ENCODE data around the gene EML2. TPM values are rescaled to one million over a fixed set of nuclear protein-coding genes. Genes with fewer than 3 reads are reported as not detected.

Gene EML2
- total RNA-seq, 1 experiment from 2014 or later = 28.9 TPM

DNA sequence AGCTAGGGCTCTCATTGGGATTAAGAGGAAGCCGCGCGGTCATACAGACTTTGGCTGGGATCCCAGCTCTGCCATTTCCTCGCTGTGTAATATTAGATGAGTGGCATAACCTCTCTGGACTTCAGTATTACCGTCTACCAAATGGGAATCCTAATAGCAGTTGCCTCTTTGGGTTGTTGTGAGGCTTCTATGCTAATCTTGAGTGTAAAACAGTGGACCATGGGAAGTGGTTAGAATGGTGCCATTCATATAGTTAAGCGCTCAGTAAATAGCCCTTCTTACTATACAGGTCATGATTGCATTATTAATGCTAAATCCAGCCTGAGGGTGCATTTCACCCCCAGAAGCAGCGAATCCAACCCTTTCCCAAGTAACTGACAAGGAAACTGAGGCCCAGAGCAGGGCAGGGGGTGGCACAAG is 54.0 kb downstream of the EML2 start:
- Histone ChIP-seq H4K20me1 (ENCODE audit: low read length) (no peaks in the 10 kb centered on the region), H3K4me2 (ENCODE audit: low read length) (peak overlapping the region; percentile 82), H3K79me2 (ENCODE audit: low read length) (peaks cover 34% of the 10 kb centered on the region), H3K9me3 (ENCODE audit: low read length) (no peaks in the 10 kb centered on the region), H3K4me1 (ENCODE audit: insufficient read depth, low read length) (peaks cover 11% of the 10 kb centered on the region; the same call in 1 of the 2 replicates), H3K27ac (ENCODE audit: low read length) (peak overlapping the region; percentile 97), H3K36me3 (ENCODE audit: low read depth, low read length) (no peaks in the 10 kb centered on the region), H3K9me2 (replicated peaks; ENCODE audit: low read length) (no peaks in the 10 kb centered on the region), H3F3A (ENCODE audit: low read length, unreplicated experiment) (no peaks in the 10 kb centered on the region), H2AFZ (ENCODE audit: low read length) (peak overlapping the region; percentile 94), H3K4me3 (ENCODE audit: low read length) (peak overlapping the region; percentile 86), H3K9ac (ENCODE audit: low read length) (peak overlapping the region; percentile 96), H3K27me3 (ENCODE audit: low read length) (no peaks in the 10 kb centered on the region)
- ChIA-PET CTCF (no interaction called here), POLR2A (ENCODE audit: unreplicated experiment) (interaction anchor here (0.7 kb wide), 1 partner anchor 57 kb away, joined by 3 read pairs; no protein-coding TSS in a partner anchor)
- TF ChIP-seq, protein P1, sequence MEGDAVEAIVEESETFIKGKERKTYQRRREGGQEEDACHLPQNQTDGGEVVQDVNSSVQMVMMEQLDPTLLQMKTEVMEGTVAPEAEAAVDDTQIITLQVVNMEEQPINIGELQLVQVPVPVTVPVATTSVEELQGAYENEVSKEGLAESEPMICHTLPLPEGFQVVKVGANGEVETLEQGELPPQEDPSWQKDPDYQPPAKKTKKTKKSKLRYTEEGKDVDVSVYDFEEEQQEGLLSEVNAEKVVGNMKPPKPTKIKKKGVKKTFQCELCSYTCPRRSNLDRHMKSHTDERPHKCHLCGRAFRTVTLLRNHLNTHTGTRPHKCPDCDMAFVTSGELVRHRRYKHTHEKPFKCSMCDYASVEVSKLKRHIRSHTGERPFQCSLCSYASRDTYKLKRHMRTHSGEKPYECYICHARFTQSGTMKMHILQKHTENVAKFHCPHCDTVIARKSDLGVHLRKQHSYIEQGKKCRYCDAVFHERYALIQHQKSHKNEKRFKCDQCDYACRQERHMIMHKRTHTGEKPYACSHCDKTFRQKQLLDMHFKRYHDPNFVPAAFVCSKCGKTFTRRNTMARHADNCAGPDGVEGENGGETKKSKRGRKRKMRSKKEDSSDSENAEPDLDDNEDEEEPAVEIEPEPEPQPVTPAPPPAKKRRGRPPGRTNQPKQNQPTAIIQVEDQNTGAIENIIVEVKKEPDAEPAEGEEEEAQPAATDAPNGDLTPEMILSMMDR (conservative IDR thresholded peaks at IDR 0.05; ENCODE audit: low read depth, low read length) = no peak
- no peak for TF ChIP-seq EZH2phosphoT487 (IDR thresholded peaks at IDR 0.05; ENCODE audit: borderline replicate concordance, low read length)
- TF ChIP-seq EZH2 (IDR thresholded peaks at IDR 0.05; ENCODE audit: low read length, unreplicated experiment) = no peak
- intact Hi-C loops (cut with micrococcal nuclease) = loop anchor here (10.0 kb wide), 1 partner anchor 60 kb away; no protein-coding TSS in a partner anchor
- no TSS peak for BruUV-seq (replicated peaks)
- no peak for ATAC-seq
- DNase-seq = no peak

DNA sequence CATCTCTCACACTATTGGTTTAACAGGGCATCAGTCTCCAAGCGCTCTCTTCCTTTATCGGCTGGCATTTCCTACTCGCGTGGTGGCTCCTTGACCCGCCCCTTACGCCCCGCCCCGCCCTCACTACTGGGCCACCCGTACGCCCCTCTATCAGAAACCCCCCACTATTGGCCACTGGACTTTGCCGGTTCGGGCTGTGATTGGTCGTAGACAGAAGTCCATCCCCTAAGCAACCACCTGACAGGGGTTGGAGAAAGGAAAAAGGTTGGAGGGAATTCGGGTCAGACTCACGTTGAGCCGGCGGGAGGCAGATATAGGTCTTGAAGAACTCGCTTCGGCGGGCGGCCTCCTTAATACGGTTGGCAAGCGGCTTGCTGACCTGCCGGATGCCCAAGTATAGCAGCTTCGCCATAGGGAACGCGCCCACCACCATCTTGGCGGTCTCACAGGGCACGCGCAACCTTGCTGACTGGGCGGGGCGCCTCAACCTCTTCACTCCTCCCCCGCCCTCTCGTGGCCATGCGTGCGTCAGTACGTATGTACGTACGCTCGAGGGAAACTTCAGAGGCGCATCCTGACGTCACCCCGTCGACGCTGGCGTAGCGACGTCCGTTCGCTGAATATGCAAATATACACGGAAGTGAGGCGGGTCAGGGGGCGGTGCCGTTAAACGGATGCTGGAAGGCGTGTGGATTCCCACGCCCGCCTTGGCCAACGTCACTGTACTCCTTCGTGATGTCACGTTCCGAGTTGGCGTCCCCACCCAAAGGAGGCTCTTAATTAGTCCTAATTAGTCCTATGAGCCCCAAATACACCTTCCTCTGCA is 54.7 kb downstream of the EML2 start, which contains the start of gene OPA3:
Gene OPA3, minus strand, starts transcription at position 471 of the 826 bp plus-strand sequence. Its CDS starts 38 bp downstream, at position 433.
- Histone ChIP-seq H3K4me1 (ENCODE audit: insufficient read depth, low read length) (peaks cover 11% of the 10 kb centered on the region; the same call in 1 of the 2 replicates), H3K27ac (ENCODE audit: low read length) (peak within 1 kb of the TSS; percentile 97), H3K9me2 (replicated peaks; ENCODE audit: low read length) (no peaks in the 10 kb centered on the region), H3K9ac (ENCODE audit: low read length) (peak within 1 kb of the TSS; percentile 96), H3K27me3 (ENCODE audit: low read length) (no peaks in the 10 kb centered on the region), H3K36me3 (ENCODE audit: low read depth, low read length) (no peaks in the 10 kb centered on the region), H3F3A (ENCODE audit: low read length, unreplicated experiment) (no peaks in the 10 kb centered on the region), H3K79me2 (ENCODE audit: low read length) (peaks cover 37% of the 10 kb centered on the region), H3K4me2 (ENCODE audit: low read length) (peak within 1 kb of the TSS; percentile 97), H2AFZ (ENCODE audit: low read length) (peak within 1 kb of the TSS; percentile 94), H3K4me3 (ENCODE audit: low read length) (peak within 1 kb of the TSS; percentile 95), H3K9me3 (ENCODE audit: low read length) (no peaks in the 10 kb centered on the region), H4K20me1 (ENCODE audit: low read length) (no peaks in the 10 kb centered on the region)
- intact Hi-C loops (cut with micrococcal nuclease) = loop anchor here (10.0 kb wide), 1 partner anchor 60 kb away; no protein-coding TSS in a partner anchor
- DNase-seq = peak; percentile 99
- ChIA-PET CTCF (no interaction called here), POLR2A (ENCODE audit: unreplicated experiment) (interaction anchor here (0.6 to 1.1 kb wide), 3 partner anchors 8 to 85 kb away, joined by 3 to 8 read pairs (median 3); no protein-coding TSS in a partner anchor)
- TF ChIP-seq, protein P1 (conservative IDR thresholded peaks at IDR 0.05; ENCODE audit: low read depth, low read length) = no peak
- TF ChIP-seq EZH2phosphoT487 (IDR thresholded peaks at IDR 0.05; ENCODE audit: borderline replicate concordance, low read length) = no peak
- TF ChIP-seq EZH2 (IDR thresholded peaks at IDR 0.05; ENCODE audit: low read length, unreplicated experiment) = no peak
- ATAC-seq = peak; percentile 93
- TSS peak; percentile 91 for BruUV-seq (replicated peaks)
